Measurements from ENCODE around the gene GSTM2.

Gene GSTM2

GRCh38 chr1:109632671-109633346, 35.0 kb upstream of the GSTM2 start:
- no peak overlapping the region for H3K23ac ChIP-seq (ENCODE audit: low read length)
- H4K91ac ChIP-seq (ENCODE audit: low read depth, low read length): no peak overlapping the region
- H4K8ac ChIP-seq (ENCODE audit: low read depth, low read length): no peak overlapping the region
- no peak overlapping the region for H3K14ac ChIP-seq (ENCODE audit: low read length)
- no peaks in the 10 kb centered on the region for H3K79me2 ChIP-seq (ENCODE audit: control insufficient read depth, insufficient read depth, low read length, poor library complexity)
- no peak overlapping the region for H3K4me3 ChIP-seq (ENCODE audit: low read depth, low read length)
- peaks cover 3 to 9% of the 10 kb centered on the region in 2 experiments for H3K4me1 ChIP-seq (ENCODE audit: control insufficient read depth in 1 of 2, insufficient read depth in 2 of 2, low read length in 2 of 2)
- WGBS (ENCODE audit: extremely low coverage, insufficient coverage, insufficient read length): no CpG with 5 or more reads among the region's 5 CpGs
- no peak overlapping the region for H3K4me2 ChIP-seq (ENCODE audit: low read length)
- H3K18ac ChIP-seq (ENCODE audit: low read length): no peak overlapping the region
- no peaks in the 10 kb centered on the region for H3K79me1 ChIP-seq (ENCODE audit: low read length)
- no peak overlapping the region for H2BK12ac ChIP-seq (ENCODE audit: low read length)
- H3K36me3 ChIP-seq (ENCODE audit: control insufficient read depth in 1 of 2, insufficient read depth in 2 of 2, low read length in 2 of 2): peaks cover 38 to 41% of the 10 kb centered on the region in 2 experiments
- H2BK5ac ChIP-seq (ENCODE audit: low read depth, low read length, poor library complexity): no peak overlapping the region
- H3K27ac ChIP-seq (ENCODE audit: low read depth, low read length): no peak overlapping the region
- no peaks in the 10 kb centered on the region for H3K27me3 ChIP-seq (ENCODE audit: insufficient read depth, low read length)
- H3K9me3 ChIP-seq (ENCODE audit: insufficient read depth, low read depth, low read length): no peaks in the 10 kb centered on the region
- no peak overlapping the region for H2AFZ ChIP-seq (ENCODE audit: insufficient read depth, low read length, poor library complexity)
- DNase-seq: no peak
- H2BK120ac ChIP-seq (ENCODE audit: insufficient read depth, low read length, poor library complexity): no peak overlapping the region
- no peak overlapping the region for H4K12ac ChIP-seq (ENCODE audit: low read depth, low read length)
- no peak overlapping the region for H3K9ac ChIP-seq (ENCODE audit: low read length)
- no peak overlapping the region for H2AK5ac ChIP-seq (ENCODE audit: low read length)
- H3K4ac ChIP-seq (ENCODE audit: low read depth, low read length): no peak overlapping the region

GRCh38 chr1:109634292-109634691, 33.6 kb upstream of the GSTM2 start:
- Histone ChIP-seq H4K8ac (ENCODE audit: low read depth, low read length) (no peak overlapping the region), H3K4me1 (ENCODE audit: control insufficient read depth in 1 of 2, insufficient read depth in 2 of 2, low read length in 2 of 2) (peaks cover 3 to 9% of the 10 kb centered on the region in 2 experiments), H3K4ac (ENCODE audit: low read depth, low read length) (no peak overlapping the region), H3K4me2 (ENCODE audit: low read length) (no peak overlapping the region), H2BK120ac (ENCODE audit: insufficient read depth, low read length, poor library complexity) (no peak overlapping the region), H2BK12ac (ENCODE audit: low read length) (no peak overlapping the region), H4K91ac (ENCODE audit: low read depth, low read length) (no peak overlapping the region), H3K27ac (ENCODE audit: low read depth, low read length) (no peak overlapping the region), H2AK5ac (ENCODE audit: low read length) (no peak overlapping the region), H3K79me2 (ENCODE audit: control insufficient read depth, insufficient read depth, low read length, poor library complexity) (no peaks in the 10 kb centered on the region), H3K27me3 (ENCODE audit: insufficient read depth, low read length) (no peaks in the 10 kb centered on the region), H2AFZ (ENCODE audit: insufficient read depth, low read length, poor library complexity) (no peak overlapping the region), H3K18ac (ENCODE audit: low read length) (no peak overlapping the region), H3K4me3 (ENCODE audit: low read depth, low read length) (no peak overlapping the region), H3K79me1 (ENCODE audit: low read length) (no peaks in the 10 kb centered on the region), H4K12ac (ENCODE audit: low read depth, low read length) (no peak overlapping the region), H3K14ac (ENCODE audit: low read length) (no peak overlapping the region), H3K9ac (ENCODE audit: low read length) (no peak overlapping the region), H3K36me3 (ENCODE audit: control insufficient read depth in 1 of 2, insufficient read depth in 2 of 2, low read length in 2 of 2) (peaks cover 23 to 26% of the 10 kb centered on the region in 2 experiments), H3K9me3 (ENCODE audit: insufficient read depth, low read depth, low read length) (no peaks in the 10 kb centered on the region), H2BK5ac (ENCODE audit: low read depth, low read length, poor library complexity) (no peak overlapping the region), H3K23ac (ENCODE audit: low read length) (no peak overlapping the region)
- WGBS (ENCODE audit: extremely low coverage, insufficient coverage, insufficient read length): no CpG with 5 or more reads among the region's 6 CpGs
- DNase-seq: no peak

GRCh38 chr1:109634771-109635750, 32.8 kb upstream of the GSTM2 start:
- H3K27ac ChIP-seq (ENCODE audit: low read depth, low read length): no peak overlapping the region
- no peak overlapping the region for H3K9ac ChIP-seq (ENCODE audit: low read length)
- H3K18ac ChIP-seq (ENCODE audit: low read length): no peak overlapping the region
- H3K23ac ChIP-seq (ENCODE audit: low read length): no peak overlapping the region
- no peak overlapping the region for H2AFZ ChIP-seq (ENCODE audit: insufficient read depth, low read length, poor library complexity)
- H4K8ac ChIP-seq (ENCODE audit: low read depth, low read length): no peak overlapping the region
- no peak overlapping the region for H2BK5ac ChIP-seq (ENCODE audit: low read depth, low read length, poor library complexity)
- no peak overlapping the region for H3K14ac ChIP-seq (ENCODE audit: low read length)
- no CpG with 5 or more reads among the region's 13 CpGs for WGBS (ENCODE audit: extremely low coverage, insufficient coverage, insufficient read length)
- H3K27me3 ChIP-seq (ENCODE audit: insufficient read depth, low read length): no peaks in the 10 kb centered on the region
- H3K4me2 ChIP-seq (ENCODE audit: low read length): no peak overlapping the region
- no peaks in the 10 kb centered on the region for H3K79me2 ChIP-seq (ENCODE audit: control insufficient read depth, insufficient read depth, low read length, poor library complexity)
- H4K12ac ChIP-seq (ENCODE audit: low read depth, low read length): no peak overlapping the region
- H3K36me3 ChIP-seq (ENCODE audit: control insufficient read depth in 1 of 2, insufficient read depth in 2 of 2, low read length in 2 of 2): peaks cover 15 to 18% of the 10 kb centered on the region in 2 experiments
- DNase-seq: no peak
- H2BK12ac ChIP-seq (ENCODE audit: low read length): no peak overlapping the region
- H2AK5ac ChIP-seq (ENCODE audit: low read length): no peak overlapping the region
- no peak overlapping the region for H4K91ac ChIP-seq (ENCODE audit: low read depth, low read length)
- no peak overlapping the region for H2BK120ac ChIP-seq (ENCODE audit: insufficient read depth, low read length, poor library complexity)
- peaks cover 3 to 9% of the 10 kb centered on the region in 2 experiments for H3K4me1 ChIP-seq (ENCODE audit: control insufficient read depth in 1 of 2, insufficient read depth in 2 of 2, low read length in 2 of 2)
- H3K4ac ChIP-seq (ENCODE audit: low read depth, low read length): no peak overlapping the region
- H3K4me3 ChIP-seq (ENCODE audit: low read depth, low read length): no peak overlapping the region
- H3K79me1 ChIP-seq (ENCODE audit: low read length): no peaks in the 10 kb centered on the region
- no peaks in the 10 kb centered on the region for H3K9me3 ChIP-seq (ENCODE audit: insufficient read depth, low read depth, low read length)

GRCh38 chr1:109635862-109636200, 32.0 kb upstream of the GSTM2 start:
- no peak overlapping the region for H3K9ac ChIP-seq (ENCODE audit: low read length)
- H3K4me1 ChIP-seq (ENCODE audit: control insufficient read depth in 1 of 2, insufficient read depth in 2 of 2, low read length in 2 of 2): peaks cover 3 to 9% of the 10 kb centered on the region in 2 experiments
- no peaks in the 10 kb centered on the region for H3K9me3 ChIP-seq (ENCODE audit: insufficient read depth, low read depth, low read length)
- no peak for DNase-seq
- H3K79me1 ChIP-seq (ENCODE audit: low read length): no peaks in the 10 kb centered on the region
- no peak overlapping the region for H2BK120ac ChIP-seq (ENCODE audit: insufficient read depth, low read length, poor library complexity)
- no peak overlapping the region for H3K27ac ChIP-seq (ENCODE audit: low read depth, low read length)
- no CpG with 5 or more reads among the region's 2 CpGs for WGBS (ENCODE audit: extremely low coverage, insufficient coverage, insufficient read length)
- no peak overlapping the region for H4K91ac ChIP-seq (ENCODE audit: low read depth, low read length)
- H2AFZ ChIP-seq (ENCODE audit: insufficient read depth, low read length, poor library complexity): no peak overlapping the region
- H4K8ac ChIP-seq (ENCODE audit: low read depth, low read length): no peak overlapping the region
- no peak overlapping the region for H2BK12ac ChIP-seq (ENCODE audit: low read length)
- H3K79me2 ChIP-seq (ENCODE audit: control insufficient read depth, insufficient read depth, low read length, poor library complexity): no peaks in the 10 kb centered on the region
- H3K18ac ChIP-seq (ENCODE audit: low read length): no peak overlapping the region
- peaks cover 10 to 13% of the 10 kb centered on the region in 2 experiments for H3K36me3 ChIP-seq (ENCODE audit: control insufficient read depth in 1 of 2, insufficient read depth in 2 of 2, low read length in 2 of 2)
- H2BK5ac ChIP-seq (ENCODE audit: low read depth, low read length, poor library complexity): no peak overlapping the region
- no peak overlapping the region for H3K4ac ChIP-seq (ENCODE audit: low read depth, low read length)
- H3K4me2 ChIP-seq (ENCODE audit: low read length): no peak overlapping the region
- H3K23ac ChIP-seq (ENCODE audit: low read length): no peak overlapping the region
- no peak overlapping the region for H2AK5ac ChIP-seq (ENCODE audit: low read length)
- H3K27me3 ChIP-seq (ENCODE audit: insufficient read depth, low read length): no peaks in the 10 kb centered on the region
- H3K14ac ChIP-seq (ENCODE audit: low read length): no peak overlapping the region
- no peak overlapping the region for H3K4me3 ChIP-seq (ENCODE audit: low read depth, low read length)
- no peak overlapping the region for H4K12ac ChIP-seq (ENCODE audit: low read depth, low read length)
